HepG2 (cell line): ENCODE measurements around the gene C3orf70. TPM values are rescaled to one million over a fixed set of nuclear protein-coding genes. Genes with fewer than 3 reads are reported as not detected.

Experiments
- ATAC-seq: fragments of 200-7000 bp; cut with Tn5 transposase; 3 replicates; pipeline ENCODE4 v1.9.1; 2020; ENCODE audit warnings: mild to moderate bottlenecking, moderate library complexity
- BruUV-seq: library from RNA; stranded (reverse); fragments of 400-500 nt; replicated peaks from 2 replicates; lab custom pipeline; 2021; lab: Mats Ljungman, UMichigan
- CTCF ChIA-PET: fragments of 300-600 bp; formaldehyde crosslinking; extraction: SDS; loops from one replicate; lab custom pipeline; 2021; ENCODE audit warnings: low total read pairs, inconsistent platforms, low intra/inter-chr PET ratio; lab: Yijun Ruan, JAX
- POLR2A ChIA-PET: fragments of 350-600 bp; sonication (Branson Sonifier 250); formaldehyde crosslinking; loops from one replicate; lab custom pipeline; 2020; ENCODE audit warnings: antibody characterized with exemption, inconsistent platforms; lab: Yijun Ruan, JAX
- DNase-seq: peaks from one replicate; pipeline ENCODE4 v3.0.0-alpha.2; 2015; ENCODE audit warnings: low spot score
- FAIRE-seq: peaks from 3 replicates; lab custom pipeline; 2011; peaks lifted over from hg19 to GRCh38; lab: Jason Lieb, UNC
- H2AFZ ChIP-seq: one replicate; pipeline ENCODE4 v1.6.1; 2011; ENCODE audit warnings: low read length, inconsistent platforms
- H3K27ac ChIP-seq: fragments of 300-600 bp; 3 replicates; pipeline ENCODE4 v1.8.0; 2011; ENCODE audit warnings: mixed run types, mild to moderate bottlenecking, mixed read lengths, low read length, inconsistent platforms; ENCODE audit not compliant: insufficient read depth; ENCODE audit errors: extremely low read length
- H3K27me3 ChIP-seq, 2 experiments: fragments of 200-600 bp in 1 of 2; 2 replicates in 1 of 2; 3 replicates in 1 of 2; pipeline versions ENCODE4 v1.6.0 to v1.8.0; 2011; ENCODE audit warnings: low read length in 2 of 2, mild to moderate bottlenecking in 2 of 2, moderate library complexity in 2 of 2, inconsistent platforms in 1 of 2; ENCODE audit not compliant: insufficient read depth in 2 of 2, control insufficient read depth in 1 of 2
- H3K36me3 ChIP-seq, 2 experiments: fragments of 200-600 bp in 1 of 2; replicated peaks in 1 of 2; 2 replicates in 1 of 2; 3 replicates in 1 of 2; pipeline versions ENCODE4 v1.5.1 to v1.8.0; 2011; ENCODE audit warnings: low read length in 2 of 2, inconsistent platforms in 1 of 2; ENCODE audit not compliant: insufficient read depth in 2 of 2, control insufficient read depth in 1 of 2
- H3K4me1 ChIP-seq: 2 replicates; pipeline ENCODE4 v1.5.1; 2012; ENCODE audit warnings: low read length, inconsistent platforms; ENCODE audit not compliant: insufficient read depth
- H3K4me2 ChIP-seq: 2 replicates; pipeline ENCODE4 v1.6.0; 2011; ENCODE audit warnings: low read depth, low read length, inconsistent platforms
- H3K4me3 ChIP-seq, 3 experiments: fragments of 200-600 bp in 1 of 3; sonication (generic), shearing (Covaris generic) in 1 of 3; replicated peaks in 1 of 3; 2 replicates each; pipeline ENCODE4 v1.5.1; 2011 to 2016; ENCODE audit warnings: low read length in 3 of 3, inconsistent platforms in 2 of 3, low read depth in 2 of 3, mild to moderate bottlenecking in 2 of 3, control low read depth in 1 of 3, mixed read lengths in 1 of 3; ENCODE audit not compliant: insufficient read depth in 1 of 3
- H3K79me2 ChIP-seq: one replicate; pipeline ENCODE4 v1.6.1; 2011; ENCODE audit warnings: low read length, inconsistent platforms; ENCODE audit not compliant: insufficient read depth
- H3K9ac ChIP-seq: 2 replicates; pipeline ENCODE4 v1.6.0; 2011; ENCODE audit warnings: mild to moderate bottlenecking, low read depth, low read length, inconsistent platforms; ENCODE audit not compliant: insufficient read depth
- H3K9me3 ChIP-seq: 2 replicates; pipeline ENCODE4 v1.5.1; 2012; ENCODE audit warnings: mild to moderate bottlenecking, low read length
- H4K20me1 ChIP-seq: 2 replicates; pipeline ENCODE4 v1.6.0; 2011; ENCODE audit warnings: inconsistent platforms, mild to moderate bottlenecking, low read length, moderate library complexity; ENCODE audit not compliant: insufficient read depth
- ELK4 ChIP-seq: sonication (generic); formaldehyde crosslinking; IDR thresholded peaks from 2 replicates; pipeline ENCODE4 v1.9.0; 2021; ENCODE audit warnings: missing genetic modification reagents, borderline replicate concordance
- SP4 ChIP-seq: sonication (generic); formaldehyde crosslinking; IDR thresholded peaks from 2 replicates; pipeline ENCODE4 v1.8.1; 2023; ENCODE audit warnings: mild to moderate bottlenecking, missing genetic modification reagents
- ZNF503 ChIP-seq: sonication (generic); formaldehyde crosslinking; IDR thresholded peaks from 2 replicates; pipeline ENCODE4 v1.4.0; 2020; ENCODE audit warnings: missing genetic modification reagents
- ZNF513 ChIP-seq: sonication (generic); formaldehyde crosslinking; conservative IDR thresholded peaks from 2 replicates; pipeline ENCODE4 v1.5.0; 2020; ENCODE audit warnings: missing genetic modification reagents
- ZNF639 ChIP-seq: conservative IDR thresholded peaks from 2 replicates; pipeline ENCODE4 v1.6.1; 2018; ENCODE audit warnings: missing genetic modification reagents
- ZZZ3 ChIP-seq: sonication (generic); formaldehyde crosslinking; IDR thresholded peaks from 2 replicates; pipeline ENCODE4 v1.4.0; 2020; ENCODE audit warnings: missing genetic modification reagents, mild to moderate bottlenecking, borderline replicate concordance
- WGBS: methylation state at CpG from one replicate; pipeline ENCODE4 v1.1.6; 2017; ENCODE audit warnings: low lambda C conversion rate; 5-methylcytosine and 5-hydroxymethylcytosine counted together
- in situ Hi-C: cut with HindIII; loops from 2 replicates; pipeline ENCODE4 v1.10.0; 2017; ENCODE audit warnings: low pct_unique_long_range_greater_than_20kb; ENCODE audit not compliant: extremely low pct_ligation_motif_present
- intact Hi-C: fragments of 100-400 bp; cut with micrococcal nuclease; formaldehyde crosslinking; loops from one replicate; pipeline ENCODE4 v1.10.0; 2022; ENCODE audit not compliant: unreplicated experiment
- polyA plus RNA-seq, 8 experiments: library from polyadenylated mRNA; depleted of rRNA in 3 of 8; stranded (reverse) in 7 of 8; unstranded in 1 of 8; fragments of >200 nt; fragmentation: Illumina TruSeq in 4 of 8; extraction: Trizol in 4 of 8; gene quantifications; 2 replicates each; pipeline versions ENCODE4 v1.2.1 to v1.2.3, GENCODE V29; 2011 to 2016; ENCODE audit warnings: low read depth in 4 of 8, missing spikeins in 1 of 8, mixed read lengths in 1 of 8; ENCODE audit not compliant: insufficient read depth in 1 of 8
- total RNA-seq, 5 experiments: library from RNA; depleted of rRNA; stranded (reverse); fragments of >200 nt; fragmentation: Illumina TruSeq; extraction: Trizol; gene quantifications; 2 replicates each; pipeline ENCODE4 v1.2.3, GENCODE V29; 2016; ENCODE audit warnings: low read depth in 1 of 5
- TF ChIP-seq, protein P1 (sequence below): sonication (generic); formaldehyde crosslinking; IDR thresholded peaks from 2 replicates; pipeline ENCODE4 v1.8.0; 2022; ENCODE audit warnings: mild to moderate bottlenecking, missing genetic modification reagents, moderate library complexity
- TF ChIP-seq, protein P2 (sequence below): sonication (generic); formaldehyde crosslinking; IDR thresholded peaks from 2 replicates; pipeline ENCODE4 v1.9.0; 2021; ENCODE audit warnings: mild to moderate bottlenecking, missing genetic modification reagents

C3orf70 gene
- total and polyA plus RNA-seq, 2 of the 13 experiments (the other 11 are each of a cell fraction or from before 2014, with no cell fraction given) = 0.79 to 2.4 TPM

DNA sequence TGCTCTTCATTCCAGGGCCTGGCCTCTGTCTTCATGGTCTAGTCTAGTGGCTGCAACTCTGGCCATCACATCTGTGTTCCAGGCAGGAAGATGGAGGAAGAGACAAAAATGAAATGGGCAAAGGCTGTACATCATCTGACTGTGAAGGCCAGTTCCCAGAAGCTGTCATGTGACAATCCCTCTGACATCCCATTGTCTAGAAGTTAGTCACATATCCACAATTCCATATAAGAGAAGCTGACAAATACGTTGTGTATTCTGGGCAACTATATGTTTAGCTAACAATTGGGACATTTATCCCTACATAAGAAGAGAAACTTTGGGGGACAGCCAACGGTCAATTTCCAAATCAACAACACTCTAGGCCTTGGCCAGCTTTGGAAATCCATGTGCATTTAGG, 34.5 kb upstream of the C3orf70 start:
- 9% methylated on average over 2 of the region's 2 CpGs for WGBS
- in situ Hi-C loops = no loop called here
- no peak for TF ChIP-seq ZNF503 (CRISPR knock-in tag)
- TF ChIP-seq ELK4 (CRISPR knock-in tag) = no peak
- no peak for TF ChIP-seq ZNF513
- TF ChIP-seq, protein P1, sequence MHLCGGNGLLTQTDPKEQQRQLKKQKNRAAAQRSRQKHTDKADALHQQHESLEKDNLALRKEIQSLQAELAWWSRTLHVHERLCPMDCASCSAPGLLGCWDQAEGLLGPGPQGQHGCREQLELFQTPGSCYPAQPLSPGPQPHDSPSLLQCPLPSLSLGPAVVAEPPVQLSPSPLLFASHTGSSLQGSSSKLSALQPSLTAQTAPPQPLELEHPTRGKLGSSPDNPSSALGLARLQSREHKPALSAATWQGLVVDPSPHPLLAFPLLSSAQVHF = no peak
- TF ChIP-seq, protein P2, sequence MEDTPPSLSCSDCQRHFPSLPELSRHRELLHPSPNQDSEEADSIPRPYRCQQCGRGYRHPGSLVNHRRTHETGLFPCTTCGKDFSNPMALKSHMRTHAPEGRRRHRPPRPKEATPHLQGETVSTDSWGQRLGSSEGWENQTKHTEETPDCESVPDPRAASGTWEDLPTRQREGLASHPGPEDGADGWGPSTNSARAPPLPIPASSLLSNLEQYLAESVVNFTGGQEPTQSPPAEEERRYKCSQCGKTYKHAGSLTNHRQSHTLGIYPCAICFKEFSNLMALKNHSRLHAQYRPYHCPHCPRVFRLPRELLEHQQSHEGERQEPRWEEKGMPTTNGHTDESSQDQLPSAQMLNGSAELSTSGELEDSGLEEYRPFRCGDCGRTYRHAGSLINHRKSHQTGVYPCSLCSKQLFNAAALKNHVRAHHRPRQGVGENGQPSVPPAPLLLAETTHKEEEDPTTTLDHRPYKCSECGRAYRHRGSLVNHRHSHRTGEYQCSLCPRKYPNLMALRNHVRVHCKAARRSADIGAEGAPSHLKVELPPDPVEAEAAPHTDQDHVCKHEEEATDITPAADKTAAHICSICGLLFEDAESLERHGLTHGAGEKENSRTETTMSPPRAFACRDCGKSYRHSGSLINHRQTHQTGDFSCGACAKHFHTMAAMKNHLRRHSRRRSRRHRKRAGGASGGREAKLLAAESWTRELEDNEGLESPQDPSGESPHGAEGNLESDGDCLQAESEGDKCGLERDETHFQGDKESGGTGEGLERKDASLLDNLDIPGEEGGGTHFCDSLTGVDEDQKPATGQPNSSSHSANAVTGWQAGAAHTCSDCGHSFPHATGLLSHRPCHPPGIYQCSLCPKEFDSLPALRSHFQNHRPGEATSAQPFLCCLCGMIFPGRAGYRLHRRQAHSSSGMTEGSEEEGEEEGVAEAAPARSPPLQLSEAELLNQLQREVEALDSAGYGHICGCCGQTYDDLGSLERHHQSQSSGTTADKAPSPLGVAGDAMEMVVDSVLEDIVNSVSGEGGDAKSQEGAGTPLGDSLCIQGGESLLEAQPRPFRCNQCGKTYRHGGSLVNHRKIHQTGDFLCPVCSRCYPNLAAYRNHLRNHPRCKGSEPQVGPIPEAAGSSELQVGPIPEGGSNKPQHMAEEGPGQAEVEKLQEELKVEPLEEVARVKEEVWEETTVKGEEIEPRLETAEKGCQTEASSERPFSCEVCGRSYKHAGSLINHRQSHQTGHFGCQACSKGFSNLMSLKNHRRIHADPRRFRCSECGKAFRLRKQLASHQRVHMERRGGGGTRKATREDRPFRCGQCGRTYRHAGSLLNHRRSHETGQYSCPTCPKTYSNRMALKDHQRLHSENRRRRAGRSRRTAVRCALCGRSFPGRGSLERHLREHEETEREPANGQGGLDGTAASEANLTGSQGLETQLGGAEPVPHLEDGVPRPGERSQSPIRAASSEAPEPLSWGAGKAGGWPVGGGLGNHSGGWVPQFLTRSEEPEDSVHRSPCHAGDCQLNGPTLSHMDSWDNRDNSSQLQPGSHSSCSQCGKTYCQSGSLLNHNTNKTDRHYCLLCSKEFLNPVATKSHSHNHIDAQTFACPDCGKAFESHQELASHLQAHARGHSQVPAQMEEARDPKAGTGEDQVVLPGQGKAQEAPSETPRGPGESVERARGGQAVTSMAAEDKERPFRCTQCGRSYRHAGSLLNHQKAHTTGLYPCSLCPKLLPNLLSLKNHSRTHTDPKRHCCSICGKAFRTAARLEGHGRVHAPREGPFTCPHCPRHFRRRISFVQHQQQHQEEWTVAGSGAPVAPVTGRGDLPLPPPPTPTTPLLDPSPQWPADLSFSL (CRISPR knock-in tag) = no peak
- TF ChIP-seq SP4 (CRISPR knock-in tag) = no peak
- TF ChIP-seq ZNF639 = no peak
- no peak for TF ChIP-seq ZZZ3 (CRISPR knock-in tag)

More for the DNA sequence above, 34.5 kb upstream of the C3orf70 start:
- H3K27me3 ChIP-seq = 0 out of 5 replicates have a peak, but pooled peaks cover 2 to 3% of the 10 kb centered on the region in 2 experiments
- ChIA-PET CTCF (no interaction called here), POLR2A (no interaction called here)
- no peaks in the 10 kb centered on the region for H3K79me2 ChIP-seq
- no peak overlapping the region for H3K4me2 ChIP-seq
- BruUV-seq = no TSS peak
- no peak overlapping the region for H2AFZ ChIP-seq
- no peak overlapping the region for H3K27ac ChIP-seq
- H3K9ac ChIP-seq = no peak overlapping the region
- H3K9me3 ChIP-seq = no peaks in the 10 kb centered on the region
- intact Hi-C loops = no loop called here
- no peak overlapping the region for H3K4me3 ChIP-seq
- no peak for DNase-seq
- no peaks in the 10 kb centered on the region for H3K4me1 ChIP-seq
- no peak for ATAC-seq
- H4K20me1 ChIP-seq = no peaks in the 10 kb centered on the region
- peaks cover under 1 to 4% of the 10 kb centered on the region in 2 experiments; a peak in 3 of 5 replicates for H3K36me3 ChIP-seq
- no peak for FAIRE-seq
